Tibial artery (tissue), 4 donors: Measurements from ENCODE around the gene TUBB2B.

Experiments
- DNase-seq, 2 donors: peaks; one replicate each; pipeline ENCODE4 v3.0.0-alpha.2; 2019
- H3K27ac ChIP-seq, 2 donors: fragments of 200-600 bp; sonication (generic) in 1 of 2; 1 replicate in 1 of 2; 2 replicates in 1 of 2; pipeline ENCODE4 v1.5.1; 2018 to 2019; ENCODE audit warnings: mild to moderate bottlenecking in 1 of 2
- H3K27me3 ChIP-seq, 2 donors: fragments of 200-600 bp; sonication (generic) in 1 of 2; one replicate each; pipeline versions ENCODE4 v1.5.1 to v1.6.0; 2016 to 2019
- H3K36me3 ChIP-seq, 3 donors: fragments of 200-600 bp; sonication (generic) in 2 of 3; one replicate each; pipeline ENCODE4 v1.5.1; 2016 to 2019; ENCODE audit warnings: mild to moderate bottlenecking in 2 of 3
- H3K4me1 ChIP-seq, 4 donors: fragments of 200-600 bp; sonication (generic) in 2 of 4; 1 replicate in 3 of 4; 2 replicates in 1 of 4; pipeline ENCODE4 v1.5.1; 2016 to 2019
- H3K4me3 ChIP-seq, 2 donors: fragments of 200-600 bp; sonication (generic) in 1 of 2; 1 replicate in 1 of 2; 2 replicates in 1 of 2; pipeline ENCODE4 v1.5.1; 2018 to 2019; ENCODE audit warnings: mild to moderate bottlenecking in 2 of 2
- H3K9me3 ChIP-seq, 3 donors: fragments of 200-600 bp; sonication (generic) in 1 of 3; one replicate each; pipeline ENCODE4 v1.5.1; 2016 to 2019
- intact Hi-C: fragments of 100-400 bp; cut with DNase I; formaldehyde crosslinking; loops from one replicate; pipeline ENCODE4 v1.15.0; 2023; ENCODE audit warnings: low total_unique reads
- TF ChIP-seq, protein P1 (sequence below), 2 experiments: fragments of 200-600 bp in 1 of 2; fragments of 450-650 bp in 1 of 2; IDR thresholded peaks; one replicate each; pipeline ENCODE4 v1.5.1; 2017 to 2019; ENCODE audit warnings: antibody characterized with exemption in 2 of 2, mild to moderate bottlenecking in 1 of 2, moderate library complexity in 1 of 2

Gene TUBB2B

DNA sequence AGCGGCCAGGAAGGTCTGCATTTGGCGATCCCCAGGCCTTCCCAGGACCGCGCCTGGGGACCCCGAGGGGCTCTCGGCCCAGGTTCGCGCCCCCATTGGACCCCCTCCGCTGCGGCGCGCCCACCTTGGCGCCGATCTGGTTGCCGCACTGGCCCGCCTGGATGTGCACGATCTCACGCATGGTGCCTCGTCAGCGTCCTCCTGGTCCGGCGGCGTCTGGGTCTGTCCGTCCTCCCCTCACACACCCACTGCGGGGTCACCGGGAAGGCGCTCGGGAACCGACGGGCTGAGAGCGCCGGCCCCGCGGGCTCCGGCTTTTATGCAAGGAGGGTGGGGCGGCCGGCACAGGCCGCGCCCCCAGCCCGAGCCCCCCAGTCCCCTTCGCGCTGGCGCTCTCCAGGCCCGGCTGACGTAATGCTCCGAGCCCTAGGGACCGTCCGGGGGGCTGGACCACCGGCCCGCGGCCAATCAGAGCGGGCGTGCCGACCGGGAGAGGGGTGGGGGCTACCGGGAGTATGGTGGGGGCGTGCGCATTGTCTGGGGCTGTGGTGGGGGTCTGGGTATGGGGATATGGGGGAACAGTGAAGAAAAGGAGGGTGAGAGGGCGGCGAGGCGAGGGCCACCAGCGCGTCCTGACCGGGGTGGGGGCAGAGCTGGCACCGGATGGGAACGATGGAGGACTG, at the start of gene TUBB2B:
TUBB2B (minus strand) TSS at position 291 of the 683 bp plus-strand sequence; CDS start at position 181, 110 bp downstream.
- no peak for DNase-seq
- Histone ChIP-seq H3K36me3 (no peaks in the 10 kb centered on the region), H3K27me3 (peaks cover 0 to 54% of the 10 kb centered on the region in 2 donors), H3K9me3 (no peaks in the 10 kb centered on the region), H3K27ac (no peak within 1 kb of the TSS), H3K4me3 (peak within 1 kb of the TSS; percentile 31 to 48), H3K4me1 (peaks cover 7 to 55% (median 51%) of the 10 kb centered on the region in 4 donors)
- TF ChIP-seq, protein P1, sequence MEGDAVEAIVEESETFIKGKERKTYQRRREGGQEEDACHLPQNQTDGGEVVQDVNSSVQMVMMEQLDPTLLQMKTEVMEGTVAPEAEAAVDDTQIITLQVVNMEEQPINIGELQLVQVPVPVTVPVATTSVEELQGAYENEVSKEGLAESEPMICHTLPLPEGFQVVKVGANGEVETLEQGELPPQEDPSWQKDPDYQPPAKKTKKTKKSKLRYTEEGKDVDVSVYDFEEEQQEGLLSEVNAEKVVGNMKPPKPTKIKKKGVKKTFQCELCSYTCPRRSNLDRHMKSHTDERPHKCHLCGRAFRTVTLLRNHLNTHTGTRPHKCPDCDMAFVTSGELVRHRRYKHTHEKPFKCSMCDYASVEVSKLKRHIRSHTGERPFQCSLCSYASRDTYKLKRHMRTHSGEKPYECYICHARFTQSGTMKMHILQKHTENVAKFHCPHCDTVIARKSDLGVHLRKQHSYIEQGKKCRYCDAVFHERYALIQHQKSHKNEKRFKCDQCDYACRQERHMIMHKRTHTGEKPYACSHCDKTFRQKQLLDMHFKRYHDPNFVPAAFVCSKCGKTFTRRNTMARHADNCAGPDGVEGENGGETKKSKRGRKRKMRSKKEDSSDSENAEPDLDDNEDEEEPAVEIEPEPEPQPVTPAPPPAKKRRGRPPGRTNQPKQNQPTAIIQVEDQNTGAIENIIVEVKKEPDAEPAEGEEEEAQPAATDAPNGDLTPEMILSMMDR (IDR thresholded peaks at IDR 0.05) = no peak
- intact Hi-C loops = no loop called here

DNA sequence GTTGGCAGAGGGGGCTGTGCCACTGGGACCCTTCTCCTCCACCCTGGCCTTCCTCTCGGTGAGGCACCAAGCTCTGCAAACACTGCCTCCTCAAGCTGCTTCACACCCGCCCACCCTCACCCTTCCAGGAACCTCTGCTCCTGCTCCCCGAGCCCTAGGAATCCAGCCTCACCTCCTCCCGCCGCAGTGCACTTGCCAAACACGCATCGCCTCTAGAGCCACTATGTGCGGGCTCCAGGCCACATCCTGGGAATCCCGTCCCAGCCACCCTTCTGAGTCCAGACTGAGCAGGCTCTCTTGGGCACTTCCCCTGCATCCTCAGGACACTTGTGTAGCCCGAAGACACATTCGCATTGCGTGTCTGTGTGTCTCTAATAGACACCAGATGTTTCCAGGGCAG, 49.8 kb upstream of the TUBB2B start:
- Histone ChIP-seq H3K4me3 (no peak overlapping the region), H3K4me1 (peaks cover 0 to 15% (median 7%) of the 10 kb centered on the region in 4 donors), H3K36me3 (peaks cover 0 to 36% (median 11%) of the 10 kb centered on the region in 3 donors), H3K9me3 (no peaks in the 10 kb centered on the region), H3K27ac (no peak overlapping the region), H3K27me3 (no peaks in the 10 kb centered on the region)
- intact Hi-C loops = loop anchor here (10.0 kb wide), 1 partner anchor 608 kb away; no protein-coding TSS in a partner anchor
- TF ChIP-seq, protein P1 (IDR thresholded peaks at IDR 0.05) = no peak
- no peak for DNase-seq

DNA sequence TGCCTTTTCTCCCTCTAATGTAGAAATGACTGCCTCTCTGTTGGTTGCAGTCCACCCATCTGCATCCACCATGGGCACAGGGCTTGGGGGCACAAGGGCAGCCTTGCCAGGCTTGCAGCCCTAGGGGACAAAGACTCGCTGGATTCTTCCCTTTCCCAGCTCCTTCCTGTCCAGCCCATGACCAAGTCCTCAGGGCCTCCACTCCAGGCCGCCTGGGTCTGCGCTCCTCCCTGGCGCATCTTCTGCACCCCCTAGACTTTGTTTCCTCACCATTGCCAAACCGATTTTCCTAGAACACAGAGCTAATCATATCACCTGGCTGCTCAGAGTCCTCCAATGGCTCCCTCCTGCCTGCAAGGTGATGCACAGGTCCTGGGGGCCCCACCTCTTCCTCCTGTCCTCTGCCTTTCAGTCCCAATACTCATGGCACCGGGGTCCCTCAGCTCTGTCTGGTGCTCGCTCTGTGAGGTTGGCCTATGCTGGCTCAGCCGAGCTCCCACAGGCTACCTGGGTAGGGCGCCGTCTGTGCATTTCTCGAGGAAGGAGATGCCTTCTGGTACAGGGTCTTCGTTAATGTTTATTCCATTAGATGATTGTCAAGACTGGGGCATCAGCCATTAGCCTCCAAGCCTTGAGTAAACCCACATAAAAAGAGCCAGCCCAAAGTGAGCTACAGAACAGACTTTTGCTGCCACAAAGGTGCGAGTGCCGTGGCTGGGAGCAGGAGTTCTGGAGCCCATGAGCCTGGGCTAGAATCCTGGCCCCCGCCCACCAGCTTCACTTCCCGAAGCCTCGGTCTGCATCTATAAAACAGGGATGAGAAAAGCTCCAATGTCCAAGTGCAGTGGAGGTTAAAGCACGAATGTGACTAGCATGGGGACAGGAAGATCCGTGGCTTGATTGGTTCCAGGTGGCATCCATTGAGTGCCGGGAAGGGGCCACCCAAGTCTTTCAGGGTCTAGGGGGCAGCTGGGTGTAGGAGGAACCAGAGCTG, 49.0 kb upstream of the TUBB2B start:
- no peak overlapping the region for H3K27ac ChIP-seq
- H3K4me1 ChIP-seq = peaks cover 0 to 8% (median 3%) of the 10 kb centered on the region in 4 donors
- H3K27me3 ChIP-seq = no peaks in the 10 kb centered on the region
- no peak overlapping the region for H3K4me3 ChIP-seq
- no peaks in the 10 kb centered on the region for H3K9me3 ChIP-seq
- TF ChIP-seq, protein P1 (IDR thresholded peaks at IDR 0.05) = no peak
- DNase-seq = no peak
- intact Hi-C loops = loop anchor here (10.0 kb wide), 1 partner anchor 608 kb away; no protein-coding TSS in a partner anchor
- peaks cover 8 to 44% (median 17%) of the 10 kb centered on the region in 3 donors for H3K36me3 ChIP-seq

DNA sequence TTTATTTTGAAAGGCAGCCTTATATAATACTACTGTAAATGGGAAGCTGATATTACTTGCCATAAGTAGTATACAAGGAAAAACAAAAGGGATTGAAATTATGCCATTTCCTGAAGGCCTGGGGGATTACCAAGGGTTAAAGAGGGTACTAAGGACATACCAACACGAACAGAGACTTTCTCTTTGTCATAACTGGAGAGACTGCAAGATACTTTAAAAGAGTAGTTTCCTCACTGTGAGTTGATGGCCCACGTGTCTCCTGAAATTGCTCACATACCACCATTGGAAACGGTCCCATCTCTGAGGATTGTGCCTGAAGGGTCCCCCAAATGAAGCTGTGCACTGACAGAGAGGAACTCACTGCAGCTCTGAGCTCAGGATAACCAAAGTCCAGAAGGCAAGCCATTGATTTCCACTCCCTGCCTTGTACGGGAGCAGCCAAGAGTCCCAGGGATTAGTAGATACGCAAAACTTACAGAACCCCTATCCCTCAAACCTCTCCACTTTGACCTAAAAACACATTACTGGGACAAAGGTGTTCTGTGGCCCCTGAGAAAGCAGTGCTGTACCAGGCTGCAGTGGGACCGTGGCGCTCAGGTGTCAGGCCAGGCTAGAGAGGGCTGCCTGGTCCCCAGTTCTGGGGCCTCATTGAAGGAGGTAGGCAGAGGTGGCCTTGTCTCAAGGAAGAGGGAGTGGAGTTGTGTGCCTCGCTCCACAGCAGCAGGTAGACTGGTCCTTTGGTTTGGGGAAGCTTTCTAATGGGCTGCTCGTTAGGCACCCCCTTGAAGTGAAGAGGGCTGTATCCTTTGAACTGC, 46.5 kb upstream of the TUBB2B start:
- peaks cover 10 to 66% (median 26%) of the 10 kb centered on the region in 3 donors for H3K36me3 ChIP-seq
- no peak overlapping the region for H3K27ac ChIP-seq
- no peaks in the 10 kb centered on the region for H3K27me3 ChIP-seq
- H3K4me1 ChIP-seq = no peaks in the 10 kb centered on the region
- intact Hi-C loops = loop anchor here (10.0 kb wide), 1 partner anchor 611 kb away; no protein-coding TSS in a partner anchor
- H3K9me3 ChIP-seq = no peaks in the 10 kb centered on the region
- H3K4me3 ChIP-seq = no peak overlapping the region
- no peak for DNase-seq
- TF ChIP-seq, protein P1 (IDR thresholded peaks at IDR 0.05) = no peak
